NT2/D1 (cell line): Measurements from ENCODE around the gene C2CD4B.

Experiments used
- SUZ12 ChIP-seq: IDR thresholded peaks from 2 replicates; pipeline ENCODE4 v1.6.1; 2011; ENCODE audit not compliant: insufficient read length, insufficient read depth; ENCODE audit errors: extremely low read depth
- YY1 ChIP-seq: IDR thresholded peaks from 2 replicates; pipeline ENCODE4 v1.6.1; 2011; ENCODE audit not compliant: insufficient read length, insufficient read depth

GRCh38 chr15:62188744-62189143 is 23.7 kb upstream of the C2CD4B start:
- TF ChIP-seq SUZ12 (no peak), YY1 (no peak)
